Measurements from ENCODE around the gene SLC8A3.

DNA sequence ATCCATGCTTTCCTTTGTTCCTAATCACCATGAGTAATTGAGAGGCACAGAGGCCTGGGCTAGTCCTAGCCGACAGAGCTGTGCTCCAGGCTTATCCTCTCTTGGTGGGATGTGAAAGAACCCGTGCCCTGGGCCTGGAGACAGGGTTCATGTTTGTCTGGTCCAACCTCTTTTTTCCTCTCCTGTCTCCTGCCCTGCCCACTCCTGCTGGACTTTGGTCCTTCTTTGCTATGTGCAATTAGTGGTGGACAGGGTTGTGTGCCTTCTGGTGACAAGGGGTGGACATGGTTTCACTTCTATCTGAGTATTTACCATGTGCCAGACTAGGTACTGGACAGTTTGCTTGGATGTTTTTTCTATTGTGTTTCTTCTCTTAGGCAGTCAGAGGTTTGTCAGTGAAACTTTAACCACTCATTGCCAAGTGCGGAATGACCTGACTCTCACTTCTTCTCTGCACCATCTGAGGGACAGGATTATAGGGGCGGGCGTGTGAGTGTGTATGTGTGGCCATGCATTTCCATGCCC lies 183.4 kb downstream of the SLC8A3 start:
- TF ChIP-seq CTCF (IDR thresholded peaks at IDR 0.05) (no peak), POLR2A (IDR thresholded peaks at IDR 0.05) (no peak)

All from gastroesophageal sphincter (tissue), 3 donors.